Measurements from ENCODE around the gene SMYD3. TPM values are rescaled to one million over a fixed set of nuclear protein-coding genes. Genes with fewer than 3 reads are reported as not detected.

SMYD3 gene
- total RNA-seq, 4 donors from 2014 or later = 8.4 to 25.7 (median 14.4) TPM

DNA sequence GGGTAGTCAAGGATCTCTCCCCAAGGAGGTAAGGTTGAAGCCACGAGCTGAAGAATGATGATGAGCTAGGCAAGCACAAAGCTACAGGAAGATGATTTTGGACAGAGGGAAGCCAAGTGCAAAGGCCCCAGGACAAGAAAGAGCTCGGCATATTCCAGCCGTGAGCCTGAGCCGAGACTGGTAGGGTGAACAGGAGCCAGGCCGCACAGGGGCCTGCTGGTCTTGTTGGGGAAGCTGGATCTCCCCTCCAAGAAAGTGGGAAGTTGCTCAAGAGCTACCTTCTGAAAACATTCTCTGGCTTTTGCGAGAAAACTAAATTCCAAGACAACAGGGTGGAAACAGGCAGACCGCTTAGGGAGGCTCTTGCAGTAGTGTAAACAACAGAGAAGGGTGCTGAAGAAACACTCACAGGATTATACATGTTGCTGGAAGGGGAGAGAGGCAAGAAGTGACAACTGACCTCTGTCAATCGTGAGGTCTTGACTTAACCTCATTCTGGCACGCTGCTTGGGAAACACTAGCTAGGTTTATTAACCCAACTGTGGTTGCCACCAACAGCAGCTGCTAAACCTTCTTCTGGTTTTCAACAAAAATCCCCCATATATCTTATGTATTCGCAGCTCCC, 625.2 kb downstream of the SMYD3 start:
- intact Hi-C loops (cut with DNase I; ENCODE audit: low total_unique reads) = no loop called here
- DNase-seq (ENCODE audit: low spot score in 2 of 2) = no peak
- H3K4me3 ChIP-seq (ENCODE audit: low read depth, poor library complexity, severe bottlenecking) = no peak overlapping the region
- 71 to 91% methylated on average over 10 of the region's 10 CpGs for WGBS, 2 donors
- no peak for TF ChIP-seq POLR2A (IDR thresholded peaks at IDR 0.05)
- TF ChIP-seq, protein P1, sequence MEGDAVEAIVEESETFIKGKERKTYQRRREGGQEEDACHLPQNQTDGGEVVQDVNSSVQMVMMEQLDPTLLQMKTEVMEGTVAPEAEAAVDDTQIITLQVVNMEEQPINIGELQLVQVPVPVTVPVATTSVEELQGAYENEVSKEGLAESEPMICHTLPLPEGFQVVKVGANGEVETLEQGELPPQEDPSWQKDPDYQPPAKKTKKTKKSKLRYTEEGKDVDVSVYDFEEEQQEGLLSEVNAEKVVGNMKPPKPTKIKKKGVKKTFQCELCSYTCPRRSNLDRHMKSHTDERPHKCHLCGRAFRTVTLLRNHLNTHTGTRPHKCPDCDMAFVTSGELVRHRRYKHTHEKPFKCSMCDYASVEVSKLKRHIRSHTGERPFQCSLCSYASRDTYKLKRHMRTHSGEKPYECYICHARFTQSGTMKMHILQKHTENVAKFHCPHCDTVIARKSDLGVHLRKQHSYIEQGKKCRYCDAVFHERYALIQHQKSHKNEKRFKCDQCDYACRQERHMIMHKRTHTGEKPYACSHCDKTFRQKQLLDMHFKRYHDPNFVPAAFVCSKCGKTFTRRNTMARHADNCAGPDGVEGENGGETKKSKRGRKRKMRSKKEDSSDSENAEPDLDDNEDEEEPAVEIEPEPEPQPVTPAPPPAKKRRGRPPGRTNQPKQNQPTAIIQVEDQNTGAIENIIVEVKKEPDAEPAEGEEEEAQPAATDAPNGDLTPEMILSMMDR (IDR thresholded peaks at IDR 0.05) = no peak

DNA sequence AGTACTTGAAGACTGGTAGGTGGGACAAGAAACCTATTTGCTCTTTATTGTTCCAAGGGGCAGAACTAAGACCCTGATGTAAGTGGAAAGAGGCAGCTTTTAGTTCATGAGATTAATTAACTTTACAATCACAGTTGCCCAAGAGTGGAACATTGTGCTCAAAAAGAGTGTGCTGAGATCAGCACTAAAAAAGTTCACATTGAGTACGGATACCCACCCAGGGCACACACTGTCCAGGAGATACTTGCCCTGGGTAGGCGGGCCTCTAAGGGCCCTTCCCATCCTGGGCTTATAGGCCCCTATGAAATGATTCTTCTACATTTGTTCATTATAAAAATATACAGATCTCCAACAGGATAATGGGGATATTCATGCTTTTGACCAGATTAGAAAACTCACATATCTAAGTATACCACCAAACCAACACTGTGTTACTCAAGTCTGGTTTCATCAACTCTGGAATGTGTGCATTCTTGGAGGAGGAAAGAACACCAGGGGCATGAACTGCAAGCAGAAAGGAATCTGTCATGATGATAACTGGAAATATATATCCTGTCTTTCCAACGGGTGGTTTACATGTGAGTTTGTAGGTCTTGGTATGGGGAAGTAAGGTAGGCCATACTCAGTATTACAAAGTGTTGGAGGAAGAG, 626.2 kb downstream of the SMYD3 start:
- 78 to 81% methylated on average over 3 of the region's 3 CpGs for WGBS, 2 donors
- TF ChIP-seq, protein P1 (IDR thresholded peaks at IDR 0.05) = no peak
- no peak for TF ChIP-seq POLR2A (IDR thresholded peaks at IDR 0.05)
- DNase-seq (ENCODE audit: low spot score in 2 of 2) = no peak
- intact Hi-C loops (cut with DNase I; ENCODE audit: low total_unique reads) = no loop called here
- no peak overlapping the region for H3K4me3 ChIP-seq (ENCODE audit: low read depth, poor library complexity, severe bottlenecking)

DNA sequence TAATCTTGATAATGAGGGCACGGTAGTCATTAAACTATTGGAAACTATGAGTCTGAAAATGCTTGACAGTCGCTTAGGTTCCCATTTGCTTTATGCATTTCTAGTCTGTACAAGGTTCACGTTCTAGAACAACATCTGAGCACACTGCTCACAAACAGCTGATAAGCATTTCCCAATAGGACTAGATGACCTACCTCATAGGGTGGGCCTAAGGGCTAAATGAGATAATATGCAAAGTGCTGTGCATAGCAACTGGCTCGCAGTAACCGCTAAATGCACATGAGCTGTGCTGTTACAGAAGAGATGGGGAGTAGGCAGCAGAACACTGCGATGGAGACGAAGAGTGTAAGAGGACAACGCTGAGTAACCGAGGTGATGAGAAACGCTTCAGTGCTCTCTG, 628.0 kb downstream of the SMYD3 start:
- no peak for TF ChIP-seq POLR2A (IDR thresholded peaks at IDR 0.05)
- TF ChIP-seq, protein P1 (IDR thresholded peaks at IDR 0.05) = no peak

DNA sequence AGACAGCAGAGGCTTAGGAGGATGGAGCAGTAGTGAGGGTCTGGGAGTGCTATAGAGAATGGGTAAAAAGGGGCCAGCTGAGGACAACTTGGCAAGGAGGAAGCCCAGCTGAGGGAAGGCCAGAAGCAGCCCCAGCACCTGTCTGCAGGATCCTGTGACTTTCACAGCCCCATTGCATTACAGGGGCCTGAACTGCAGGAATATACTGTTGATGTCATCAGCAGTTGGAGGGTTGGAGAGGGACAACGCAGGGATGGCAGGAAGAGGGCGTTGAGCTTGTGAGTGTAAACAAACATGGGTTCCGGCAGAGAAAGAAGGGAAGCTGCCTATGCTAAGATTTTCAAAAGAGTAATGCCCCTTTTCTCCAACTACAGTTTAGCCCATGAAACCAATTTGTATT, 628.5 kb downstream of the SMYD3 start:
- no peak for TF ChIP-seq POLR2A (IDR thresholded peaks at IDR 0.05)
- TF ChIP-seq, protein P1 (IDR thresholded peaks at IDR 0.05) = no peak
- whole genome bisulfite sequencing, 2 donors = 79 to 81% methylated on average over 3 of the region's 3 CpGs
- no peak for DNase-seq (ENCODE audit: low spot score in 2 of 2)
- intact Hi-C loops (cut with DNase I; ENCODE audit: low total_unique reads) = no loop called here
- H3K4me3 ChIP-seq (ENCODE audit: low read depth, poor library complexity, severe bottlenecking) = no peak overlapping the region

More for the DNA sequence above, 628.0 kb downstream of the SMYD3 start:
- no peak overlapping the region for H3K4me3 ChIP-seq (ENCODE audit: low read depth, poor library complexity, severe bottlenecking)
- intact Hi-C loops (cut with DNase I; ENCODE audit: low total_unique reads) = no loop called here
- no peak for DNase-seq (ENCODE audit: low spot score in 2 of 2)
- 95% methylated on average over 10 of the region's 10 CpGs for WGBS, 2 donors

DNA sequence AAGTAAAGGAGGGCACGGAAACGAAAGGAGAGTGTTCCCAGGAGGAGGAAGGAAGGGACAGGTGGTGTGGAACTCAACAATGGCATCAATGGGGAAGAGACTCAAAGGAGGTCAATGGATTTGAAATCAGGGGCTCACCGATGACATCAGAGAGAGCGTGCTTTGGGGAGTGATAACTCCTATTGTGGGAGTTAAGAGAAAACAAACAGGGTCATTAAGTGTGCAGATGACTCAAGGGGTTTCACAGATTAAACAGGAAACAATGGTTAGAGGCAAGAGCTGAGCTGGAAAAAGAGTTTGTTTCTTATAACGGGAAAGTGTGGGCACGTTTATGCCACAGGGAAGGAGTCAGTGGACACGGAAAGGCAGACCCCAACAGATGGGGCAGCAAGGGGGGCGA, 629.1 kb downstream of the SMYD3 start:
- TF ChIP-seq, protein P1 (IDR thresholded peaks at IDR 0.05) = no peak
- TF ChIP-seq POLR2A (IDR thresholded peaks at IDR 0.05) = no peak
- no peak for DNase-seq (ENCODE audit: low spot score in 2 of 2)
- H3K4me3 ChIP-seq (ENCODE audit: low read depth, poor library complexity, severe bottlenecking) = no peak overlapping the region
- intact Hi-C loops (cut with DNase I; ENCODE audit: low total_unique reads) = no loop called here
- 77 to 90% methylated on average over 8 of the region's 8 CpGs for WGBS, 2 donors
